SK-N-SH (cell line): ENCODE results near the gene ZFYVE26. TPM values are rescaled to one million over a fixed set of nuclear protein-coding genes. Genes with fewer than 3 reads are reported as not detected.

Experiments
- CTCF ChIA-PET: fragments of 300-600, 350-600 bp; formaldehyde crosslinking; extraction: SDS; loops from one replicate; lab custom pipeline; 2021; lab: Yijun Ruan, JAX
- POLR2A ChIA-PET: fragments of 350-600 bp; sonication (Branson Sonifier 250); formaldehyde crosslinking; extraction: SDS; loops from one replicate; lab custom pipeline; 2020; ENCODE audit warnings: antibody characterized with exemption, inconsistent platforms; lab: Yijun Ruan, JAX
- DNase-seq: peaks from one replicate; pipeline ENCODE4 v3.0.0; 2012
- H2AFZ ChIP-seq: fragments of 200-600 bp; sonication (generic); 2 replicates; pipeline ENCODE4 v1.8.1; 2016; ENCODE audit warnings: antibody characterized with exemption, mild to moderate bottlenecking, low read depth
- H3F3A ChIP-seq: fragments of 200-600 bp; sonication (generic); replicated peaks from 2 replicates; pipeline ENCODE3; 2016; ENCODE audit warnings: antibody characterized with exemption, mild to moderate bottlenecking; ENCODE audit not compliant: insufficient read depth
- H3K27ac ChIP-seq, 2 experiments: fragments of 200-500 bp in 1 of 2; fragments of 200-600 bp in 1 of 2; sonication (Bioruptor generic) in 1 of 2; sonication (generic), shearing (Covaris generic) in 1 of 2; 2 replicates each; pipeline versions ENCODE4 v1.5.1 to v1.6.1; 2014 to 2016; ENCODE audit warnings: low read depth in 2 of 2, inconsistent platforms in 1 of 2, low read length in 1 of 2, mild to moderate bottlenecking in 1 of 2, mixed read lengths in 1 of 2
- H3K27me3 ChIP-seq: fragments of 200-600 bp; sonication (generic), shearing (Covaris generic); 2 replicates; pipeline ENCODE4 v1.6.1; 2016; ENCODE audit warnings: mixed run types; ENCODE audit not compliant: insufficient read depth
- H3K36me3 ChIP-seq, 2 experiments: fragments of 200-500 bp in 1 of 2; fragments of 200-600 bp in 1 of 2; sonication (Bioruptor generic) in 1 of 2; sonication (generic) in 1 of 2; replicated peaks in 1 of 2; 2 replicates each; pipeline versions ENCODE3 to v1.5.1; 2014 to 2016; ENCODE audit warnings: low read length in 1 of 2, mild to moderate bottlenecking in 1 of 2; ENCODE audit not compliant: insufficient read depth in 2 of 2, control insufficient read depth in 1 of 2
- H3K4me1 ChIP-seq, 2 experiments: fragments of 200-500 bp in 1 of 2; fragments of 200-600 bp in 1 of 2; sonication (Bioruptor generic) in 1 of 2; sonication (generic), shearing (Covaris generic) in 1 of 2; 2 replicates each; pipeline versions ENCODE4 v1.5.1 to v1.6.1; 2014 to 2016; ENCODE audit warnings: low read depth in 1 of 2, low read length in 1 of 2, mixed run types in 1 of 2; ENCODE audit not compliant: insufficient read depth in 2 of 2, control insufficient read depth in 1 of 2
- H3K4me2 ChIP-seq: fragments of 200-600 bp; sonication (generic), shearing (Covaris generic); 2 replicates; pipeline ENCODE4 v1.6.1; 2017; ENCODE audit warnings: mixed run types
- H3K4me3 ChIP-seq, 2 experiments: fragments of 200-500 bp in 1 of 2; fragments of 200-600 bp in 1 of 2; sonication (Bioruptor generic) in 1 of 2; sonication (generic), shearing (Covaris generic) in 1 of 2; 2 replicates each; pipeline versions ENCODE4 v1.5.1 to v1.8.1; 2014 to 2016; ENCODE audit warnings: low read depth in 2 of 2, inconsistent platforms in 1 of 2, low read length in 1 of 2, mild to moderate bottlenecking in 1 of 2, mixed read lengths in 1 of 2, moderate library complexity in 1 of 2
- H3K79me2 ChIP-seq: fragments of 200-600 bp; sonication (generic); 2 replicates; pipeline ENCODE4 v1.8.1; 2017; ENCODE audit warnings: mild to moderate bottlenecking; ENCODE audit not compliant: insufficient read depth
- H3K9ac ChIP-seq: fragments of 200-600 bp; sonication (generic); 2 replicates; pipeline ENCODE4 v1.6.1; 2017; ENCODE audit warnings: mixed run types
- H3K9me2 ChIP-seq: fragments of 200-600 bp; sonication (generic); 2 replicates; pipeline ENCODE4 v1.6.1; 2017; ENCODE audit warnings: mixed run types
- H3K9me3 ChIP-seq: fragments of 200-600 bp; sonication (generic); 2 replicates; pipeline ENCODE4 v1.6.1; 2017; ENCODE audit warnings: mixed run types, mild to moderate bottlenecking, moderate library complexity
- H4K20me1 ChIP-seq: fragments of 200-600 bp; sonication (generic); 2 replicates; pipeline ENCODE4 v1.6.1; 2017; ENCODE audit warnings: mild to moderate bottlenecking, mixed run types; ENCODE audit not compliant: insufficient read depth
- CHD2 ChIP-seq: fragments of 150-350 bp; IDR thresholded peaks from 2 replicates; pipeline ENCODE4 v1.6.1; 2018; ENCODE audit warnings: low read length; ENCODE audit not compliant: partially characterized antibody
- EP300 ChIP-seq, 2 experiments: IDR thresholded peaks; 2 replicates each; pipeline versions ENCODE4 v1.4.0 to v1.6.1; 2012; ENCODE audit warnings: borderline replicate concordance in 1 of 2, low read depth in 1 of 2, low read length in 1 of 2
- FOSL2 ChIP-seq: IDR thresholded peaks from 2 replicates; pipeline ENCODE4 v1.4.0; 2012; ENCODE audit warnings: low read depth, mild to moderate bottlenecking, moderate library complexity, borderline replicate concordance
- FOXJ3 ChIP-seq: sonication (generic); formaldehyde crosslinking; IDR thresholded peaks from 2 replicates; pipeline ENCODE4 v1.5.1; 2020; ENCODE audit warnings: mild to moderate bottlenecking, missing genetic modification reagents
- FOXM1 ChIP-seq: IDR thresholded peaks from 2 replicates; pipeline ENCODE4 v1.4.0; 2012; ENCODE audit warnings: low read depth, mild to moderate bottlenecking
- JUND ChIP-seq: IDR thresholded peaks from 2 replicates; pipeline ENCODE4 v1.4.0; 2012
- RFX5 ChIP-seq: IDR thresholded peaks from 2 replicates; pipeline ENCODE4 v1.6.1; 2012; ENCODE audit warnings: mild to moderate bottlenecking, improper control_type of control experiment, low read length
- RXRA ChIP-seq: IDR thresholded peaks from 2 replicates; pipeline ENCODE4 v1.4.0; 2012; ENCODE audit warnings: low read depth, mild to moderate bottlenecking, borderline replicate concordance
- TEAD4 ChIP-seq: IDR thresholded peaks from 2 replicates; pipeline ENCODE4 v1.4.0; 2012; ENCODE audit warnings: mild to moderate bottlenecking, borderline replicate concordance; ENCODE audit not compliant: insufficient read depth
- YY1 ChIP-seq: IDR thresholded peaks from 2 replicates; pipeline ENCODE4 v1.4.0; 2012; ENCODE audit warnings: low read depth, mild to moderate bottlenecking
- WGBS: methylation state at CpG from one replicate; pipeline ENCODE4 v1.1.6; 2017; ENCODE audit warnings: low lambda C conversion rate; 5-methylcytosine and 5-hydroxymethylcytosine counted together
- polyA plus RNA-seq, 3 experiments: library from polyadenylated mRNA; depleted of rRNA; stranded (reverse); fragments of >200 nt; gene quantifications; 2 replicates each; pipeline ENCODE4 v1.2.3, GENCODE V29; 2012
- TF ChIP-seq, protein P1 (sequence below): IDR thresholded peaks from 2 replicates; pipeline ENCODE4 v1.4.0; 2012; ENCODE audit warnings: low read depth, borderline replicate concordance
- TF ChIP-seq, protein P2 (sequence below): IDR thresholded peaks from 2 replicates; pipeline ENCODE4 v1.4.0; 2012; ENCODE audit warnings: low read depth
- TF ChIP-seq, protein P3 (sequence below): fragments of 150-350 bp; IDR thresholded peaks from 2 replicates; pipeline ENCODE4 v1.6.1; 2016; ENCODE audit warnings: mild to moderate bottlenecking, low read depth, low read length
- TF ChIP-seq, protein P4 (sequence below): IDR thresholded peaks from 2 replicates; pipeline ENCODE4 v1.6.1; 2012; ENCODE audit warnings: mild to moderate bottlenecking, low read depth, low read length, moderate library complexity

Gene ZFYVE26
- polyA plus RNA-seq, 1 of the 3 experiments (the other 2 are of a cell fraction) = 5.6 TPM

DNA sequence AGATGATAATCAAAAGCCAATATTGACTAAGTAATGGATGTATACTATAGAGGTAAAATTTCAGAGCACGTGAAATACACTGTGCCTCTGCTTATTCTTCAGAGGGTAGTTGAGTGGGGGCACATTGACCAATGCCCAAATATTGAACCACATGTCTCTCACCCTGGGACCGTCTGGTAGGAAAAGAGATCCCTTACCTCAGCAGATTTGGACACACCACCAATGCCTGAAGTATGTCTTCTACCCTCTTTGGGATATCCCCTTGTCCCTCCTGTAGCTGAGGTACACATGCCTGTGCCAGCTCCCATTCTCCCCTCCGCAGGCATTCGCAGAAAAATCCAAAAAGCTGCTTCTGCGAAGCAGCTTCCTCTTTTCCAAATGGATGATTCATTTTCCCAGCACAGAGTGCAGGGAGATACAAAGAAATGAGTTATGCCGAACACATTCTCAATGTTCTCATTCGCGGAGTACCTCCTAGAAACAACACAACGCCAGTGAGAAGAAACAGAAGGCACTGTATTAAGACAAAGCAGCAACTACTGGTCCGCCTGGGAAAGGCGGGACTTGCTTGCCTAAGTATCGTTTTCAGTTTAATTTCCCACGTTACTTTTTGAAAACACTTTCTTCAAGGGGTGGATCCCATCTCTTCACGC is 691 bp downstream of the ZFYVE26 start:
- H3K4me3 ChIP-seq = peak overlapping the region; percentile 77 to 97
- H3F3A ChIP-seq = no peaks in the 10 kb centered on the region
- H3K27me3 ChIP-seq = no peaks in the 10 kb centered on the region
- WGBS = 6% methylated on average over 14 of the region's 14 CpGs
- H3K79me2 ChIP-seq = peaks cover 30% of the 10 kb centered on the region
- peak overlapping the region; percentile 83 for H3K4me2 ChIP-seq
- no peaks in the 10 kb centered on the region for H4K20me1 ChIP-seq
- POLR2A ChIA-PET = interaction anchor here (0.6 to 1.2 kb wide), 3 partner anchors 9 to 18 kb away, joined by 3 to 7 read pairs (median 3); no protein-coding TSS in a partner anchor
- no peaks in the 10 kb centered on the region for H3K9me3 ChIP-seq
- TF ChIP-seq CHD2 = no peak
- TF ChIP-seq FOXM1 = no peak
- TF ChIP-seq, protein P1, sequence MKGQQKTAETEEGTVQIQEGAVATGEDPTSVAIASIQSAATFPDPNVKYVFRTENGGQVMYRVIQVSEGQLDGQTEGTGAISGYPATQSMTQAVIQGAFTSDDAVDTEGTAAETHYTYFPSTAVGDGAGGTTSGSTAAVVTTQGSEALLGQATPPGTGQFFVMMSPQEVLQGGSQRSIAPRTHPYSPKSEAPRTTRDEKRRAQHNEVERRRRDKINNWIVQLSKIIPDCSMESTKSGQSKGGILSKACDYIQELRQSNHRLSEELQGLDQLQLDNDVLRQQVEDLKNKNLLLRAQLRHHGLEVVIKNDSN = no peak
- TF ChIP-seq, protein P2, sequence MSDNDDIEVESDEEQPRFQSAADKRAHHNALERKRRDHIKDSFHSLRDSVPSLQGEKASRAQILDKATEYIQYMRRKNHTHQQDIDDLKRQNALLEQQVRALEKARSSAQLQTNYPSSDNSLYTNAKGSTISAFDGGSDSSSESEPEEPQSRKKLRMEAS = no peak
- no peak for TF ChIP-seq JUND
- TF ChIP-seq RFX5 = no peak
- TF ChIP-seq, protein P3, sequence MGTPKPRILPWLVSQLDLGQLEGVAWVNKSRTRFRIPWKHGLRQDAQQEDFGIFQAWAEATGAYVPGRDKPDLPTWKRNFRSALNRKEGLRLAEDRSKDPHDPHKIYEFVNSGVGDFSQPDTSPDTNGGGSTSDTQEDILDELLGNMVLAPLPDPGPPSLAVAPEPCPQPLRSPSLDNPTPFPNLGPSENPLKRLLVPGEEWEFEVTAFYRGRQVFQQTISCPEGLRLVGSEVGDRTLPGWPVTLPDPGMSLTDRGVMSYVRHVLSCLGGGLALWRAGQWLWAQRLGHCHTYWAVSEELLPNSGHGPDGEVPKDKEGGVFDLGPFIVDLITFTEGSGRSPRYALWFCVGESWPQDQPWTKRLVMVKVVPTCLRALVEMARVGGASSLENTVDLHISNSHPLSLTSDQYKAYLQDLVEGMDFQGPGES = no peak
- no peak for TF ChIP-seq YY1
- no peak for TF ChIP-seq FOSL2
- TF ChIP-seq EP300 (IDR thresholded peaks at IDR 0.05; ENCODE audit: borderline replicate concordance in 1 of 2, low read depth in 1 of 2, low read length in 1 of 2) = no peak
- TF ChIP-seq, protein P4, sequence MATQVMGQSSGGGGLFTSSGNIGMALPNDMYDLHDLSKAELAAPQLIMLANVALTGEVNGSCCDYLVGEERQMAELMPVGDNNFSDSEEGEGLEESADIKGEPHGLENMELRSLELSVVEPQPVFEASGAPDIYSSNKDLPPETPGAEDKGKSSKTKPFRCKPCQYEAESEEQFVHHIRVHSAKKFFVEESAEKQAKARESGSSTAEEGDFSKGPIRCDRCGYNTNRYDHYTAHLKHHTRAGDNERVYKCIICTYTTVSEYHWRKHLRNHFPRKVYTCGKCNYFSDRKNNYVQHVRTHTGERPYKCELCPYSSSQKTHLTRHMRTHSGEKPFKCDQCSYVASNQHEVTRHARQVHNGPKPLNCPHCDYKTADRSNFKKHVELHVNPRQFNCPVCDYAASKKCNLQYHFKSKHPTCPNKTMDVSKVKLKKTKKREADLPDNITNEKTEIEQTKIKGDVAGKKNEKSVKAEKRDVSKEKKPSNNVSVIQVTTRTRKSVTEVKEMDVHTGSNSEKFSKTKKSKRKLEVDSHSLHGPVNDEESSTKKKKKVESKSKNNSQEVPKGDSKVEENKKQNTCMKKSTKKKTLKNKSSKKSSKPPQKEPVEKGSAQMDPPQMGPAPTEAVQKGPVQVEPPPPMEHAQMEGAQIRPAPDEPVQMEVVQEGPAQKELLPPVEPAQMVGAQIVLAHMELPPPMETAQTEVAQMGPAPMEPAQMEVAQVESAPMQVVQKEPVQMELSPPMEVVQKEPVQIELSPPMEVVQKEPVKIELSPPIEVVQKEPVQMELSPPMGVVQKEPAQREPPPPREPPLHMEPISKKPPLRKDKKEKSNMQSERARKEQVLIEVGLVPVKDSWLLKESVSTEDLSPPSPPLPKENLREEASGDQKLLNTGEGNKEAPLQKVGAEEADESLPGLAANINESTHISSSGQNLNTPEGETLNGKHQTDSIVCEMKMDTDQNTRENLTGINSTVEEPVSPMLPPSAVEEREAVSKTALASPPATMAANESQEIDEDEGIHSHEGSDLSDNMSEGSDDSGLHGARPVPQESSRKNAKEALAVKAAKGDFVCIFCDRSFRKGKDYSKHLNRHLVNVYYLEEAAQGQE = no peak
- no peak for TF ChIP-seq RXRA
- no peak for TF ChIP-seq FOXJ3
- TF ChIP-seq TEAD4 = no peak
- peak overlapping the region; percentile 71 for H2AFZ ChIP-seq
- peaks cover 30 to 36% of the 10 kb centered on the region in 2 experiments for H3K36me3 ChIP-seq
- CTCF ChIA-PET = interaction anchor here (0.9 kb wide), 1 partner anchor 335 kb away, joined by 3 read pairs; no protein-coding TSS in a partner anchor
- DNase-seq = no peak
- H3K4me1 ChIP-seq = peaks cover 4 to 17% of the 10 kb centered on the region in 2 experiments
- no peaks in the 10 kb centered on the region for H3K9me2 ChIP-seq
- peak overlapping the region in 1 of 2 experiments; percentile 52; a peak in 2 of 4 replicates for H3K27ac ChIP-seq
- peak overlapping the region; percentile 76 for H3K9ac ChIP-seq
